GM21737 (cell line): ENCODE results near the gene ZCCHC7.
"Not testable (repeated sequence)": the region's sequence is repeated elsewhere in the genome, so short reads cannot be mapped to it uniquely, and the experiment has no call there.

Source experiments
- ATAC-seq: cut with Tn5 transposase; IDR thresholded peaks from one replicate; pipeline ENCODE4 v1.9.1; 2021; ENCODE audit warnings: mild to moderate bottlenecking, moderate library complexity; ENCODE audit not compliant: unreplicated experiment

ZCCHC7 gene

GRCh38 chr9:37119907-37120842, at the start of gene ZCCHC7:
Gene ZCCHC7 (plus strand): TSS chr9:37120574.
- ATAC-seq, result peak; percentile 90

GRCh38 chr9:37074790-37075189, 45.6 kb upstream of the ZCCHC7 start:
- not testable (repeated sequence) for ATAC-seq

GRCh38 chr9:37079370-37080164, 40.8 kb upstream of the ZCCHC7 start:
- ATAC-seq, result peak; percentile 88

GRCh38 chr9:37080165-37080628, 40.2 kb upstream of the ZCCHC7 start:
- peak; percentile 5 for ATAC-seq

GRCh38 chr9:37081507-37081906, 38.9 kb upstream of the ZCCHC7 start:
- not testable (repeated sequence) for ATAC-seq

- ATAC-seq, result no peak
Observed at GRCh38 chr9:37082214-37082765, 38.1 kb upstream of the ZCCHC7 start.

GRCh38 chr9:37083654-37084053, 36.7 kb upstream of the ZCCHC7 start:
- no peak for ATAC-seq

GRCh38 chr9:37085233-37085632, 35.1 kb upstream of the ZCCHC7 start:
- ATAC-seq, result no peak

- ATAC-seq, result not testable (repeated sequence)
Observed at GRCh38 chr9:37092714-37093295, 27.6 kb upstream of the ZCCHC7 start.

GRCh38 chr9:37094751-37095150, 25.6 kb upstream of the ZCCHC7 start:
- ATAC-seq, result no peak

- no peak for ATAC-seq
Observed at GRCh38 chr9:37096628-37097027, 23.7 kb upstream of the ZCCHC7 start.

- ATAC-seq, result no peak
Observed at GRCh38 chr9:37097294-37097693, 23.1 kb upstream of the ZCCHC7 start.

- ATAC-seq, result no peak
Observed at GRCh38 chr9:37100327-37100726, 20.0 kb upstream of the ZCCHC7 start.

- ATAC-seq, result no peak
Observed at GRCh38 chr9:37100741-37101140, 19.6 kb upstream of the ZCCHC7 start.

GRCh38 chr9:37102486-37102885, 17.9 kb upstream of the ZCCHC7 start:
- ATAC-seq, result no peak

- no peak for ATAC-seq
Observed at GRCh38 chr9:37104183-37104889, 16.0 kb upstream of the ZCCHC7 start.

- no peak for ATAC-seq
Observed at GRCh38 chr9:37105234-37105633, 15.1 kb upstream of the ZCCHC7 start.

- ATAC-seq, result no peak
Observed at GRCh38 chr9:37107701-37108100, 12.7 kb upstream of the ZCCHC7 start.

GRCh38 chr9:37114442-37114841, 5.9 kb upstream of the ZCCHC7 start:
- ATAC-seq, result not testable (repeated sequence)

- no peak for ATAC-seq
Observed at GRCh38 chr9:37117956-37118355, 2.4 kb upstream of the ZCCHC7 start.
